ES-I3 (cell line): ENCODE data around the gene NT5C2.
A peak's percentile ranks its signal among the peaks of the same experiment; 100 is the strongest.
"Not testable (repeated sequence)": the region's sequence is repeated elsewhere in the genome, so short reads cannot be mapped to it uniquely, and the experiment has no call there.

ENCODE experiments used
- H3K36me3 ChIP-seq: 2 replicates; pipeline ENCODE4 v1.6.1; 2013; ENCODE audit warnings: mild to moderate bottlenecking, low read length, control low read depth, moderate library complexity; ENCODE audit not compliant: insufficient read depth
- H3K4me1 ChIP-seq: 2 replicates; pipeline ENCODE4 v1.6.1; 2013; ENCODE audit warnings: mild to moderate bottlenecking, control low read depth, low read length; ENCODE audit not compliant: insufficient read depth
- H3K9ac ChIP-seq: 2 replicates; pipeline ENCODE4 v1.6.1; 2013; ENCODE audit warnings: low read depth, mild to moderate bottlenecking, low read length, moderate library complexity
- H3K9me3 ChIP-seq: 2 replicates; pipeline ENCODE4 v1.6.1; 2013; ENCODE audit warnings: mild to moderate bottlenecking, low read length, moderate library complexity; ENCODE audit not compliant: control insufficient read depth, insufficient read depth

The NT5C2 gene

GRCh38 chr10:103192451-103193106 is 493 bp downstream of the NT5C2 start:
- Histone ChIP-seq H3K9me3 (no peaks in the 10 kb centered on the region), H3K9ac (peak overlapping the region; percentile 96), H3K4me1 (peaks cover 24% of the 10 kb centered on the region), H3K36me3 (no peaks in the 10 kb centered on the region)

GRCh38 chr10:103192089-103192450 is 1.0 kb downstream of the NT5C2 start:
- peaks cover 20% of the 10 kb centered on the region for H3K4me1 ChIP-seq

DNA sequence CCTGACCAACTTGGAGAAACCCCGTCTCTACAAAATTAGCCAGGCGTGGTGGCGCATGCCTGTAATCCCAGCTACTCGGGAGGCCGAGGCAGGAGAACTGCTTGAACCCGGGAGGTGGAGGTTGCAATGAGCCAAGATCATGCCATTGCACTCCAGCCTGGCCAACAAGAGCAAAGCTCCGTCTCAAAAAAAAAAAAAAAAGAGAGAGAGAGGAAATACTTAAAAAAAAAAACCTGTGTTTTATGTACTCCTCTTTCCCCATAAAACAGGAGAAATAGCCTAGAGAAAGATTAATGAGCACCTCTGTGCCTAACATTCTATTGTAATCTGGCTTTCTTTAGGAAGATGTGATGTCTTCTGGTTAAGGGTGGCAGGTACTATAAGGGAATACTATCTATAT is 1.9 kb downstream of the NT5C2 start:
- not testable (repeated sequence) for H3K9ac ChIP-seq, H3K36me3 ChIP-seq, H3K9me3 ChIP-seq
- H3K4me1 ChIP-seq, result peaks cover 19% of the 10 kb centered on the region

More at GRCh38 chr10:103192089-103192450, 1.0 kb downstream of the NT5C2 start:
- Histone ChIP-seq H3K9ac (peak overlapping the region; percentile 96), H3K9me3 (no peaks in the 10 kb centered on the region), H3K36me3 (no peaks in the 10 kb centered on the region)

DNA sequence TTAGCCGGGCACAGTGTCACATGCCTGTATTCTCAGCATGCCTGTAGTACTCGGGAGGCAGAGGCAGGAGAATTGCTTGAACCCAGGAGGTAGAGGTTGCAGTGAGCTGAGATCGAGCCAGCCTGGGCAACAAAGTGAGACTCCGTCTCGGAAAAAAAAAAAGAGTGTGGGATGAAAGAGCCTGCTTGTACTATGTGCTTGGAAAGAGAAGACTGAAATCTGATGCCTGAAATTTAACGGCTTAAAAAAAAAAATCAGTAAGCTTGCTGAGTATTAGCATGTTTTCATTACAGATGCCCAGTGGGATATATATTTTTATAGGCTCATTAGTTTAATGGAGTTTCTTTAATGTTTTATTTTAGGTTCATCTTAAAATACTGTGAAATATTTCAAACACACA is 4.2 kb downstream of the NT5C2 start:
- no peak overlapping the region for H3K9ac ChIP-seq
- peaks cover 4% of the 10 kb centered on the region; the same call in 1 of the 2 replicates for H3K36me3 ChIP-seq
- no peaks in the 10 kb centered on the region for H3K9me3 ChIP-seq
- H3K4me1 ChIP-seq, result peaks cover 29% of the 10 kb centered on the region

- Histone ChIP-seq H3K9ac (no peak overlapping the region), H3K36me3 (peaks cover 4% of the 10 kb centered on the region; the same call in 1 of the 2 replicates), H3K4me1 (peaks cover 24% of the 10 kb centered on the region; the same call in 1 of the 2 replicates), H3K9me3 (no peaks in the 10 kb centered on the region)
Observed at GRCh38 chr10:103186128-103186527, 6.9 kb downstream of the NT5C2 start.

- Histone ChIP-seq H3K9ac (no peak overlapping the region), H3K36me3 (peaks cover 4% of the 10 kb centered on the region; the same call in 1 of the 2 replicates), H3K9me3 (no peaks in the 10 kb centered on the region), H3K4me1 (peaks cover 16% of the 10 kb centered on the region; the same call in 1 of the 2 replicates)
Observed at GRCh38 chr10:103184615-103185014, 8.5 kb downstream of the NT5C2 start.

- H3K4me1 ChIP-seq, result peaks cover 15% of the 10 kb centered on the region; the same call in 1 of the 2 replicates
- H3K9me3 ChIP-seq, H3K36me3 ChIP-seq, H3K9ac ChIP-seq: not testable (repeated sequence)
Observed at GRCh38 chr10:103183991-103184451, 9.1 kb downstream of the NT5C2 start.

- peaks cover 10% of the 10 kb centered on the region; the same call in 1 of the 2 replicates for H3K4me1 ChIP-seq
- H3K36me3 ChIP-seq, result peaks cover 8% of the 10 kb centered on the region; the same call in 1 of the 2 replicates
- no peaks in the 10 kb centered on the region for H3K9me3 ChIP-seq
- no peak overlapping the region for H3K9ac ChIP-seq
Observed at GRCh38 chr10:103181244-103181643, 11.8 kb downstream of the NT5C2 start.

- Histone ChIP-seq H3K9me3 (no peaks in the 10 kb centered on the region), H3K4me1 (peaks cover 7% of the 10 kb centered on the region; the same call in 1 of the 2 replicates), H3K9ac (no peak overlapping the region), H3K36me3 (peaks cover 8% of the 10 kb centered on the region; the same call in 1 of the 2 replicates)
Observed at GRCh38 chr10:103180491-103180890, 12.6 kb downstream of the NT5C2 start.

GRCh38 chr10:103177123-103177522 is 15.9 kb downstream of the NT5C2 start:
- Histone ChIP-seq H3K9ac (no peak overlapping the region), H3K4me1 (no peaks in the 10 kb centered on the region; the same call in 1 of the 2 replicates), H3K9me3 (no peaks in the 10 kb centered on the region), H3K36me3 (peaks cover 10% of the 10 kb centered on the region)

- Histone ChIP-seq H3K36me3 (peaks cover 10% of the 10 kb centered on the region), H3K9me3 (no peaks in the 10 kb centered on the region), H3K4me1 (no peaks in the 10 kb centered on the region), H3K9ac (no peak overlapping the region)
Observed at GRCh38 chr10:103175580-103176285, 17.3 kb downstream of the NT5C2 start.

DNA sequence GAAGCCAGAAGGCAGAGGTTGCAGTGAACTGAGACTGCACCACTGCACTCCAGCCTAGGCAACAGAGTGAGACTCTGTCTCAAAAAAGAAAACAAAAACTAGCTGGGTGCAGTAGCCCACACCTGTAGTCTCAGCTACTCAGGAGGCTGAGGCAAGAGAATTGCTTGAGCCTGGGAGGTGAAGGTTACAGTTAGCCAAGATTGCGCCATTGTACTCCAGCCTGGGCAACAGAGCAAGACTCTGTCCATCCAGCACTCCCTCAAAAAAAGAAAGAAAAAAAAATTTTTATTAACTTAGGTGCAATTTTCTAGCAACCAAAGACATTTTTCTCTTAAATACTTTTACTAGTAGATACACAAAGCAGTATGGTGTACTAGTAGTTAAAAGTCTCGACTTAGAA is 18.7 kb downstream of the NT5C2 start:
- H3K36me3 ChIP-seq, H3K9ac ChIP-seq, H3K9me3 ChIP-seq, H3K4me1 ChIP-seq: not testable (repeated sequence)

DNA sequence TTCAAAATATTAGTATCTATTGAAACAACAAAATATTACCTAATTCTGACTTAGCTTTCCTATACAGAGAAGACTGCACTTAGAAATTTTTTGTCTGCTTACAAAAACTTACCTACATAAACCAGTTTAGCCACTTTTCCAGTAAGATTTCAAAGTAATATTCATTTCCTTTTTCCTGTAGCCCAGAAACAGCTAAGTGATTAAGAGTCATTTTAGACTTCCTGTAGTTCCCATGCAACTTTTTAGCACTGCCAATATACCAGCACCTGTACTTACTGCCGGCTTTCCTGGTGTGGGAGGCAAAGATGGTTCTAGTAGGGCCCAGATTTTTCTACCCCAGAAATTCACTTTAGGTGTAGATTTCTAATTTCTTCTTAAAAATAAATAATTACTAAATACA is 21.8 kb downstream of the NT5C2 start:
- Histone ChIP-seq H3K4me1 (no peaks in the 10 kb centered on the region), H3K36me3 (peaks cover 5% of the 10 kb centered on the region; the same call in 1 of the 2 replicates), H3K9me3 (no peaks in the 10 kb centered on the region), H3K9ac (no peak overlapping the region)

DNA sequence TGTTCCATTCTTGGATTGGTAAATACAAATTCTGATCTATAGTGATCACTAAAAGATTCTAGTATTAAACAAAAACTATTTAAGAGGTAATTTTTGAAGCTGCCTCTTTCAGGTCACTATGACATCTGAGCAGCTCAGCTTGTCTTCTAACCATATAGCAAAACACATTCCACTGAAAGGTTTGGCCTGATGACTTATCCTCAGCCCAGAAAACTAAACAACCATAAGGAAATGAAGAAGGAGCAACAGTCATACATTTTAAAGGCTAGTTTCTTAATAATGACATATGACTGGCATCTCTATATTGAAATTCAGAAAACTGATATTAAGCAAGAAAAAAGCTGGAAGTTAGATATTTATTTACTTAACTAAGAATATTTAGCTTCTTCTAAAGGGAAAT is 24.6 kb downstream of the NT5C2 start:
- H3K4me1 ChIP-seq, result no peaks in the 10 kb centered on the region
- H3K36me3 ChIP-seq, result peaks cover 5% of the 10 kb centered on the region; the same call in 1 of the 2 replicates
- H3K9ac ChIP-seq, result no peak overlapping the region
- no peaks in the 10 kb centered on the region for H3K9me3 ChIP-seq

GRCh38 chr10:103167554-103167953 is 25.5 kb downstream of the NT5C2 start:
- H3K9me3 ChIP-seq, H3K4me1 ChIP-seq, H3K36me3 ChIP-seq, H3K9ac ChIP-seq: not testable (repeated sequence)
